Skeletal muscle satellite cell (primary cell): ENCODE data around the gene EVPLL. TPM values are rescaled to one million over a fixed set of nuclear protein-coding genes. Genes with fewer than 3 reads are reported as not detected.

Experiments used
- small RNA-seq: library from RNA; depleted of rRNA; stranded (forward); fragments of <200 nt; gene quantifications from one replicate; pipeline ENCODE3, GENCODE V24; 2012

EVPLL gene

Small RNAs within 50 kb of the gene (small RNA-seq; reads per million reads assigned to genes)
- gene AL353997.5 (not detected), gene YWHAEP2 (not detected)
